NOMO-1 treated with dmso at 0.1 percent for 144 hours (cell line): ENCODE measurements around the gene EIF1B.
"Not testable (repeated sequence)": the region's sequence is repeated elsewhere in the genome, so short reads cannot be mapped to it uniquely, and the experiment has no call there.

Experiments used
- DNase-seq: peaks from one replicate; lab custom pipeline; 2025; ENCODE audit not compliant: unreplicated experiment; lab: John Stamatoyannopoulos, UW

The EIF1B gene

GRCh38 chr3:40309418-40309924 lies at the start of gene EIF1B:
Gene EIF1B, plus strand, starts transcription at chr3:40309707. Its CDS starts 235 bp downstream, at chr3:40309942.
- peak; percentile 94 for DNase-seq

- DNase-seq, result no peak
These were observed 47.2 kb upstream of the EIF1B start for GRCh38 chr3:40262331-40262730.

- DNase-seq, result no peak
These were observed 45.1 kb upstream of the EIF1B start for GRCh38 chr3:40264451-40264850.

GRCh38 chr3:40265181-40265580 lies 44.3 kb upstream of the EIF1B start:
- no peak for DNase-seq

- no peak for DNase-seq
These were observed 41.4 kb upstream of the EIF1B start for GRCh38 chr3:40267937-40268724.

GRCh38 chr3:40268802-40269524 lies 40.5 kb upstream of the EIF1B start:
- no peak for DNase-seq

GRCh38 chr3:40278791-40279190 lies 30.7 kb upstream of the EIF1B start:
- DNase-seq, result no peak

GRCh38 chr3:40281995-40282394 lies 27.5 kb upstream of the EIF1B start:
- no peak for DNase-seq

- DNase-seq, result not testable (repeated sequence)
These were observed 26.4 kb upstream of the EIF1B start for GRCh38 chr3:40283057-40283456.

GRCh38 chr3:40287248-40287647 lies 22.3 kb upstream of the EIF1B start:
- no peak for DNase-seq

- DNase-seq, result no peak
These were observed 19.1 kb upstream of the EIF1B start for GRCh38 chr3:40290396-40290795.

GRCh38 chr3:40291471-40291870 lies 18.0 kb upstream of the EIF1B start:
- no peak for DNase-seq

- DNase-seq, result no peak
These were observed 16.7 kb upstream of the EIF1B start for GRCh38 chr3:40292637-40293349.

- no peak for DNase-seq
These were observed 15.1 kb upstream of the EIF1B start for GRCh38 chr3:40294434-40294833.

- DNase-seq, result no peak
These were observed 11.4 kb upstream of the EIF1B start for GRCh38 chr3:40298075-40298474.

GRCh38 chr3:40299130-40299720 lies 10.3 kb upstream of the EIF1B start:
- DNase-seq, result no peak

GRCh38 chr3:40299721-40300335 lies 9.7 kb upstream of the EIF1B start:
- peak; percentile 78 for DNase-seq

GRCh38 chr3:40302784-40303183 lies 6.7 kb upstream of the EIF1B start:
- no peak for DNase-seq

- no peak for DNase-seq
These were observed 5.2 kb upstream of the EIF1B start for GRCh38 chr3:40304352-40304751.

GRCh38 chr3:40306336-40306735 lies 3.2 kb upstream of the EIF1B start:
- no peak for DNase-seq

GRCh38 chr3:40307176-40307575 lies 2.3 kb upstream of the EIF1B start:
- no peak for DNase-seq
